Vagina (tissue), 2 donors: ENCODE data around the gene PACRG. TPM values are rescaled to one million over a fixed set of nuclear protein-coding genes. Genes with fewer than 3 reads are reported as not detected.

Source experiments
- DNase-seq, 2 donors: peaks; one replicate each; pipeline ENCODE4 v3.0.0-alpha.2; 2017; ENCODE audit errors: extremely low spot score in 2 of 2
- H3K27ac ChIP-seq: fragments of 200-600 bp; sonication (generic); one replicate; pipeline ENCODE4 v1.5.1; 2019
- H3K27me3 ChIP-seq: fragments of 200-600 bp; sonication (generic); one replicate; pipeline ENCODE4 v1.5.1; 2019
- H3K36me3 ChIP-seq, 2 donors: fragments of 200-600 bp; sonication (generic); one replicate each; pipeline ENCODE4 v1.5.1; 2017 to 2019
- H3K4me1 ChIP-seq: fragments of 200-600 bp; sonication (generic); one replicate; pipeline ENCODE4 v1.5.1; 2019
- H3K4me3 ChIP-seq, 2 donors: fragments of 200-600 bp; sonication (generic); 1 replicate in 1 of 2; 2 replicates in 1 of 2; pipeline ENCODE4 v1.5.1; 2016 to 2019
- H3K9me3 ChIP-seq: fragments of 200-600 bp; sonication (generic); one replicate; pipeline ENCODE4 v1.5.1; 2019
- POLR2A ChIP-seq, 2 donors: fragments of 450-650 bp; IDR thresholded peaks; one replicate each; pipeline ENCODE4 v1.6.1; 2017; ENCODE audit warnings: antibody characterized with exemption in 2 of 2, mild to moderate bottlenecking in 2 of 2, moderate library complexity in 2 of 2
- POLR2AphosphoS5 ChIP-seq, 2 donors: sonication (generic); formaldehyde crosslinking; IDR thresholded peaks; one replicate each; pipeline ENCODE4 v1.9.0; 2017; ENCODE audit warnings: antibody characterized with exemption in 2 of 2, mild to moderate bottlenecking in 2 of 2, low read depth in 1 of 2; ENCODE audit not compliant: insufficient read depth in 1 of 2
- intact Hi-C: fragments of 100-400 bp; cut with DNase I; formaldehyde crosslinking; loops from one replicate; pipeline ENCODE4 v1.15.1; 2023
- total RNA-seq: library from RNA; depleted of rRNA; stranded (reverse); fragments of >200 nt; gene quantifications from one replicate; pipeline ENCODE4 v1.2.3, GENCODE V29; 2016
- TF ChIP-seq, protein P1 (sequence below), 3 experiments: fragments of 450-650 bp in 2 of 3; fragments of 200-600 bp in 1 of 3; sonication (generic) in 1 of 3; IDR thresholded peaks; one replicate each; pipeline ENCODE4 v1.5.1; 2017 to 2019; ENCODE audit warnings: antibody characterized with exemption in 3 of 3, mild to moderate bottlenecking in 2 of 3, moderate library complexity in 2 of 3

PACRG gene
- total RNA-seq, 1 donor from 2014 or later = not detected

DNA sequence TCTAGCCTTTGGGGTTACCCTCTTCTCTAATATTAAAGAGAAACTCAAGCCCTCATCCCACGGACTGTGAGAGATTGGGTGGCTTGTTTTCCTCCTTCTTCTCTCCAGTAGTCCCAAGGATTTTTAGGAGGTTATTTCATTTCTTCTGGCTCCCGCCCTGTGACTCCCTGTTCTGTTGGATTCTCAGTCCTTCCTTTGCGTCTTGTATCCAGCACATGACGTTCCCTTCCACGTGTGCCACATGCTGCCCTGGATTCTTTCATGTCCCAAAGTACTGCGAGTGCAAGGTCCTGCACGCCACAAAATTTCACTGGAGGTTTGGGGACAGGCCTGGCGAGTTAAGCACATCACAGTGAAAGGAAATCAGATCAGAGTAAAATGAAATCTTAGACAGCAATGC lies 213.4 kb downstream of the PACRG start:
- TF ChIP-seq POLR2AphosphoS5 (IDR thresholded peaks at IDR 0.05; ENCODE audit: insufficient read depth in 1 of 2, low read depth in 1 of 2) (no peak), POLR2A (IDR thresholded peaks at IDR 0.05) (no peak)
- TF ChIP-seq, protein P1, sequence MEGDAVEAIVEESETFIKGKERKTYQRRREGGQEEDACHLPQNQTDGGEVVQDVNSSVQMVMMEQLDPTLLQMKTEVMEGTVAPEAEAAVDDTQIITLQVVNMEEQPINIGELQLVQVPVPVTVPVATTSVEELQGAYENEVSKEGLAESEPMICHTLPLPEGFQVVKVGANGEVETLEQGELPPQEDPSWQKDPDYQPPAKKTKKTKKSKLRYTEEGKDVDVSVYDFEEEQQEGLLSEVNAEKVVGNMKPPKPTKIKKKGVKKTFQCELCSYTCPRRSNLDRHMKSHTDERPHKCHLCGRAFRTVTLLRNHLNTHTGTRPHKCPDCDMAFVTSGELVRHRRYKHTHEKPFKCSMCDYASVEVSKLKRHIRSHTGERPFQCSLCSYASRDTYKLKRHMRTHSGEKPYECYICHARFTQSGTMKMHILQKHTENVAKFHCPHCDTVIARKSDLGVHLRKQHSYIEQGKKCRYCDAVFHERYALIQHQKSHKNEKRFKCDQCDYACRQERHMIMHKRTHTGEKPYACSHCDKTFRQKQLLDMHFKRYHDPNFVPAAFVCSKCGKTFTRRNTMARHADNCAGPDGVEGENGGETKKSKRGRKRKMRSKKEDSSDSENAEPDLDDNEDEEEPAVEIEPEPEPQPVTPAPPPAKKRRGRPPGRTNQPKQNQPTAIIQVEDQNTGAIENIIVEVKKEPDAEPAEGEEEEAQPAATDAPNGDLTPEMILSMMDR (IDR thresholded peaks at IDR 0.05) = no peak
- no peaks in the 10 kb centered on the region for H3K36me3 ChIP-seq
- no peak overlapping the region for H3K4me3 ChIP-seq
- H3K9me3 ChIP-seq = no peaks in the 10 kb centered on the region
- intact Hi-C loops = no loop called here
- no peak overlapping the region for H3K27ac ChIP-seq
- H3K4me1 ChIP-seq = no peaks in the 10 kb centered on the region
- no peak for DNase-seq
- H3K27me3 ChIP-seq = no peaks in the 10 kb centered on the region

DNA sequence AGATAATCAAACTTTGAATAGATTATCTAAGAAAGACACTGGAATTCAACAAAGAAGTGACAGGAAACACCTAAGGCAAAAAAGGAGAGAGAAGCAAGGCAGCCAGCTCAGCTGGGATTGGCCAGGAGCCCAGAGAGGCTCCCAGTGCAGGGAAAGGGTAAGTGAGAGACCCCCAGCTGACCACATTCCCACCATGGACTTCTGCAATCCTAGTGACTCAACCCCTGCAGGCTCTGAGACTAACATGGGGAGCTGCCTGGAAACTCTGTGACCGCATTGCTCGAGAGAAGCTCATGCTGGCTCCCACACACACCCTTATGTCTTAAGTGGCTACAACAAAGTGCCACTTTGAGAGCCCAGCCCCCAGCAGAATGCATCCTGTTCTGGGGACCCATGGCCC lies 215.1 kb downstream of the PACRG start:
- no peaks in the 10 kb centered on the region for H3K9me3 ChIP-seq
- no peak for DNase-seq
- intact Hi-C loops = no loop called here
- H3K27me3 ChIP-seq = no peaks in the 10 kb centered on the region
- H3K36me3 ChIP-seq = no peaks in the 10 kb centered on the region
- H3K4me3 ChIP-seq = no peak overlapping the region
- no peaks in the 10 kb centered on the region for H3K4me1 ChIP-seq
- TF ChIP-seq POLR2A (IDR thresholded peaks at IDR 0.05) = no peak
- TF ChIP-seq, protein P1 (IDR thresholded peaks at IDR 0.05) = no peak
- TF ChIP-seq POLR2AphosphoS5 (IDR thresholded peaks at IDR 0.05; ENCODE audit: insufficient read depth in 1 of 2, low read depth in 1 of 2) = no peak
- H3K27ac ChIP-seq = no peak overlapping the region

DNA sequence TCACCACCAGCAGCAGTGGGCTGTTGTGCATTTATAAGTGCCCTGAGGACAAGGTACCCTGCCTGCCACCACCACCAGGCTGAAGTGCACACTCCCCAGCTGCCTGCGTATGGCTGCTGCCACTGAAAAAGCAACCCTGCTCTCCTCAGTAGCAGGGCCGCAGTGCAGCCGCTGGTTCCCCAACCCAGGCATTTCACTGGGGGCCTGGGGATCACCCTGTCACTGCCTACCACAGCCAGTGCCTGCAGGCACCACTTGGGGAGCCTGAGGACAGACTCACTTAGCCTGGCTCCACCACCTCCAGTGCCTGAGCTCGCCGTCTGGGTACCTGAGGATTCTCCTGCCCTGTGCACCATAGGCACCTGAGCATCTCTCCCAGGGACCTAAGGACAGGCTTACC lies 215.6 kb downstream of the PACRG start:
- TF ChIP-seq POLR2AphosphoS5 (IDR thresholded peaks at IDR 0.05; ENCODE audit: insufficient read depth in 1 of 2, low read depth in 1 of 2) = no peak
- DNase-seq = no peak
- H3K27me3 ChIP-seq = no peaks in the 10 kb centered on the region
- no peaks in the 10 kb centered on the region for H3K9me3 ChIP-seq
- H3K36me3 ChIP-seq = no peaks in the 10 kb centered on the region
- intact Hi-C loops = no loop called here
- no peak overlapping the region for H3K4me3 ChIP-seq
- H3K4me1 ChIP-seq = no peaks in the 10 kb centered on the region
- H3K27ac ChIP-seq = no peak overlapping the region

DNA sequence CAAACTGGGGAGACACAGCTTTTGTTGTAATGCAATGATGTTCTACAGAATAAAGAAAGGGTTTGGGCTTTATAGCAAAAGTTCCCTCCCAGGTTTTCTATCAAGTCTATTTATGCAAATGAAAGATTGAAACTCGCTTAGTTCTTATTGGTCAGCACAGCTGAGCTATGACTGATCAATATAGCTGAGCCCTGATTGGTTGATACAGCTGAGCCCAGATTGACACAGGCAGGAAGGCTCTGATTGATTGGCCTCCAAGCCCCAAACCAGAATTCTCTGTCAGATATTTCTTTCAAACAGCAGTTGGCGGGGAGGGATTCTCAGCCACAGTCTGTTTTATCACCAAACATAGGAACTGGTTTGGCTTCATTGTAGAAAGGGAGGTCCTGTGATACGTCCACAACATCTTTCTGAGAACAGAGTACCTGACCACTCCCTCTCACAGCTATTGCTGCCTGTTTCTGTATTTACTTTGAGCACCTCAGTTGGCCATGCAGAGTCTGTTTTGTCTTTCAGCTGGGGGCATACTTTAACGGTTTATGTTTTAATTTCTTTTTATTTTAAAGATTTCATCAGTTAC lies 223.5 kb downstream of the PACRG start:
- no peak for DNase-seq
- Histone ChIP-seq H3K4me3 (no peak overlapping the region), H3K4me1 (no peaks in the 10 kb centered on the region), H3K9me3 (no peaks in the 10 kb centered on the region), H3K27ac (no peak overlapping the region), H3K27me3 (no peaks in the 10 kb centered on the region), H3K36me3 (no peaks in the 10 kb centered on the region)
- intact Hi-C loops = no loop called here
- TF ChIP-seq POLR2AphosphoS5 (IDR thresholded peaks at IDR 0.05; ENCODE audit: insufficient read depth in 1 of 2, low read depth in 1 of 2) (no peak), POLR2A (IDR thresholded peaks at IDR 0.05) (no peak)
- TF ChIP-seq, protein P1 (IDR thresholded peaks at IDR 0.05) = no peak

DNA sequence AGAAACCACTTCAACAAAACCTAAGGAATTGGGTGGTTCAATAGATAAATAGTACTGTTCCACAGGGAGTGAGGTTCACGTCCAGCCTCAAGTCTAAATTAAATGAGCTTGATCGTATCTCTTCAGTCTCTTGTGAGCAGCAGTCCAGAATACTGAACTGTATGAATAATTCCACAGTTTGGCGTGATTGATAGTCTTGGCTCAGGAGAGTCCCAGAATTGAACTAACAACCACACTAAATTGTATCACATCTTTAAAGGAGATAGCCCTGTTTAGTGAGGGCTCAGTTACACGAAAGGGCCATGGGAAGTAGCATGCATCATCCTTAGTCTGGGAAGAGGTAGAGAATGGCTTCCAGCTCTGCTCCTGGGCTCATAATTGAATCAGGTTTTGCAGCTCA lies 224.6 kb downstream of the PACRG start:
- H3K27ac ChIP-seq = no peak overlapping the region
- H3K36me3 ChIP-seq = no peaks in the 10 kb centered on the region
- H3K4me1 ChIP-seq = no peaks in the 10 kb centered on the region
- no peaks in the 10 kb centered on the region for H3K9me3 ChIP-seq
- intact Hi-C loops = no loop called here
- no peaks in the 10 kb centered on the region for H3K27me3 ChIP-seq
- no peak overlapping the region for H3K4me3 ChIP-seq
- TF ChIP-seq, protein P1 (IDR thresholded peaks at IDR 0.05) = no peak
- TF ChIP-seq POLR2A (IDR thresholded peaks at IDR 0.05) = no peak
- TF ChIP-seq POLR2AphosphoS5 (IDR thresholded peaks at IDR 0.05; ENCODE audit: insufficient read depth in 1 of 2, low read depth in 1 of 2) = no peak
- DNase-seq = no peak
